ENCODE data around the gene MAPK12. TPM values are rescaled to one million over a fixed set of nuclear protein-coding genes. Genes with fewer than 3 reads are reported as not detected.
A peak's percentile ranks its signal among the peaks of the same experiment; 100 is the strongest.

MAPK12 gene
- total and polyA plus RNA-seq, 8 donors, result 11.6 to 31.4 (median 18.4) TPM

DNA sequence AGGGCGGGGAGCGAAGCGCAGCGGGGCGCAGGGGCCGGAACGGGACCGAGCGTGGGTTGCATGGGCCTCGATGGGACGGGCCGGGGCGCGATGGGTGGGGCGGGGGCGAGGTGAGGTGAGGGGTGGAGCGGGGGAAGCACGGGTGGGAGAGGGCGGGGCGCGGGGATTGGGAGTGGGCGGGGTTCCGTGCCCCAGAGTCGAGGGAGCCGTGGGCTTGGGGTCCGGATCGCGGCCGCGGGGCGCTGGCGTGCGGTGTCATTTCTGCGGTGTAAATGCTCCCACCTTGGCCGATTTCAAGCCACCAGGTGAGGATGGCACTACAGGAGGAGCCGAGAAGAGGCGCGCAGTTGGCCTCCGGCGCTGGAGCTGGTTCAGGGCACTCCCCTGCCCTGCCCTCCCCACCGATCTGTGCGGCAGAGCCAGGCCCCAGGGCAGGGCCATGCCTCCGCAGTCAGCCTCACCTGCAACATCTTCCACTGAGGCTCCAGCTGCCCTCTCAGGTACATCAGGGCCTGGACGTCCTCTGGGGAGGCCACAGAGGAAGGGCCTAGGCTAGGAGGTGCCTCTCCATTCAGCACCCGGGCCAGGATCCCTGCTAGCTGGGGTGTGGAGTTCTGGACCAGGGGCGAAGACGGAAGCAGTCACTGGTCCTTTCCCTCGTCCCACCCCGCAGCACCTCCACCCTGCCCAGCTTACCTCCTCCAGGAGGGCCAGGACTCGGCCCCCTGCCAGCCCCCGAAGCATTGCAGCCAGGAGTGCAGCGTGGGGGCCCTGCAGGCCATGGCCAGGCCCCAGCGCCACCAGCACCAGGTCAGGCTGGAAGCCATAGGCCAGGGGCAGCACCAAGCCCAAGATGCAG lies 16.0 kb downstream of the MAPK12 start:
- no peak for TF ChIP-seq CTCF (IDR thresholded peaks at IDR 0.05)
- H3K4me1 ChIP-seq, result peaks cover 34 to 86% of the 10 kb centered on the region in 2 donors
- ATAC-seq (peak; percentile 43), DNase-seq (no peak)
- H3K27ac ChIP-seq, result peak overlapping the region; percentile 82 to 90
- intact Hi-C loops (cut with DNase I), result no loop called here
- H3K27me3 ChIP-seq, result no peaks in the 10 kb centered on the region
- H3K36me3 ChIP-seq, result peaks cover 0 to 25% of the 10 kb centered on the region in 2 donors
- no peaks in the 10 kb centered on the region for H3K9me3 ChIP-seq
- peak overlapping the region; percentile 76 to 93 for H3K4me3 ChIP-seq

DNA sequence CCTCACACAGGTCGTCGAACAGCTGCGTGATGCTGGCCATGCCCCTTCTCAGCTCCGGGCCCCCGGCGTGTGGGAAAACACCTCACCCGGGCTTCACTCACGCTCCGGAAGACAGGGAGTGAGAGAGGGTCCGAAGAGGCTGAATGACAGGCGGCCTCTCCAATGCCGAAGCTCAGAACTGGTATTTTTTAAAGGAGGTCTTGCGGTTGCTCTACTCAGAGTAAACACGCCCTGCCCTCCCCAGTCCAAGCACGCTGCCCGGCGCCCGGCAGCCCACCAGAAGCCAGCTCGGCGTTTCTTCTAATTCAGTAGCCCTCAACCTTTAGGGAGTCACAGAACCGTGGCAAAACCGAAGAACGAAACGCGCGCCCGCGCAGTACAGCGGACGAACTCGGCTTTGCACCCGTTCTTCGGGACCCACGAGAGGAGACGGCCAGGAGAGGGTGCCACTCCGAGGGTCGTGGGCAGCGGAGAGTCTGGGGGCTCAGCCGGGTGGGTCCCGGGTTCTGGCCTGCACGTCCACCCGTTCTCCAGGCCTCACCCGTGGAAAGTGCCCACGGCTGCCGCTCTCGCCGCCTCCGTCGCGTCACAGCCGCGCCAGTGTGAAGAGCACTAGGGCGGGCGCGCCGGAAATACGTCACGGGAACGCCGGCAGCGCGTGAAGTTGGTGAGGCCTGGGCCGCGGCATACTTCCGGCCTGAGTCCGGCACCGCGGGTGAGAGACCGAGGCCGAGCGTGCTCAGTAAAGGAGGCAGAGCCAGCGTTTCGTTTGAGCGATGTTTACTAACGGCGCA lies 16.9 kb downstream of the MAPK12 start, which contains the start of gene TUBGCP6:
Gene TUBGCP6, minus strand, starts transcription at position 604 of the 794 bp plus-strand sequence. Its CDS starts 564 bp downstream, at position 40.
- peak within 1 kb of the TSS; percentile 82 to 90 for H3K27ac ChIP-seq
- intact Hi-C loops (cut with DNase I), result no loop called here
- H3K36me3 ChIP-seq, result peaks cover 0 to 33% of the 10 kb centered on the region in 2 donors
- ATAC-seq, result peak; percentile 90
- peak; percentile 92 to 99 (median 94) for DNase-seq
- H3K27me3 ChIP-seq, result no peaks in the 10 kb centered on the region
- H3K9me3 ChIP-seq, result no peaks in the 10 kb centered on the region
- TF ChIP-seq CTCF (IDR thresholded peaks at IDR 0.05), result peak in 1 of 2 donors; percentile 15
- peak within 1 kb of the TSS; percentile 76 to 93 for H3K4me3 ChIP-seq
- peaks cover 27 to 78% of the 10 kb centered on the region in 2 donors for H3K4me1 ChIP-seq

- peak overlapping the region; percentile 82 to 90 for H3K27ac ChIP-seq
- TF ChIP-seq CTCF (IDR thresholded peaks at IDR 0.05), result no peak
- ATAC-seq, result no peak
These were observed 17.6 kb downstream of the MAPK12 start for GRCh38 chr22:50243685-50244419.

GRCh38 chr22:50242406-50242949 lies 19.0 kb downstream of the MAPK12 start:
- Histone ChIP-seq H3K9me3 (no peaks in the 10 kb centered on the region), H3K4me1 (peaks cover 27 to 58% of the 10 kb centered on the region in 2 donors), H3K4me3 (peak overlapping the region; percentile 76 to 93), H3K27me3 (no peaks in the 10 kb centered on the region), H3K36me3 (peaks cover 0 to 38% of the 10 kb centered on the region in 2 donors), H3K27ac (no peak overlapping the region)
- ATAC-seq, result no peak
- no peak for TF ChIP-seq CTCF (IDR thresholded peaks at IDR 0.05)
- DNase-seq, result no peak
- intact Hi-C loops (cut with DNase I), result no loop called here

More at GRCh38 chr22:50243685-50244419, 17.6 kb downstream of the MAPK12 start:
- H3K4me1 ChIP-seq, result peaks cover 27 to 70% of the 10 kb centered on the region in 2 donors
- H3K9me3 ChIP-seq, result no peaks in the 10 kb centered on the region
- peak in 1 of 4 donors; percentile 21 for DNase-seq
- intact Hi-C loops (cut with DNase I), result no loop called here
- H3K27me3 ChIP-seq, result no peaks in the 10 kb centered on the region
- H3K4me3 ChIP-seq, result peak overlapping the region; percentile 76 to 93
- peaks cover 0 to 41% of the 10 kb centered on the region in 2 donors for H3K36me3 ChIP-seq
